NCI-H1048 (cell line): ENCODE data around the gene UVRAG.
"Not testable (repeated sequence)": the region's sequence is repeated elsewhere in the genome, so short reads cannot be mapped to it uniquely, and the experiment has no call there.

Experiments used
- DNase-seq: peaks from one replicate; lab custom pipeline; 2025; lab: John Stamatoyannopoulos, UW

UVRAG gene

GRCh38 chr11:76075716-76076115 lies 260.7 kb downstream of the UVRAG start:
- DNase-seq = no peak

- DNase-seq = not testable (repeated sequence)
Measured at GRCh38 chr11:76076253-76076652, 261.2 kb downstream of the UVRAG start.

- no peak for DNase-seq
Measured at GRCh38 chr11:76076749-76077148, 261.7 kb downstream of the UVRAG start.

DNA sequence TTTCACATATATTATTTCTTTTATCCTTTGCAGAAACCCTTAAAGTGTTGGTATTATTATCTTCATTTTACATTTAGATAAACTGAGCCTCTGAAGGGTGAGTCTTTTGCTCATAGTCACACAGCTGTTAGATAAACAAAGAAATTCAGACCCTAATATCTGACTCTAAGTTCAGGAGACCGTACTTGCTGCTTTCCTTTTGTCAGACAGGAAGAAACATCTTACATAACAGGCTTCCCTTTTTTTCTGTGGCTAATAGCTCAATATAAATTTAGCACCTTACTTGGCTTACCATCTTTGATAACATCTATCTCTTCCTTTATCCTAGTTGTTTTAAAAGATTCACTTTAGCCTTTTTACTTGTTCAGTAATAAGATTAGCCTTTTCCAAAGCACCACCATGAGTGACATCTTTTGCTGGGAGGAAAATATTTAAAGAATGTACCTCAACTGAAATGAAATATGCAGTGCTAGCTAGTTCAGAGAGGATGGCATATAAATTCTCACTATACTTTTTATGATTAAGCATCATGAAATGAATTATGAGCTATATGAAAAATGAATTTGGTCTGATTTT lies 262.7 kb downstream of the UVRAG start:
- DNase-seq = no peak

DNA sequence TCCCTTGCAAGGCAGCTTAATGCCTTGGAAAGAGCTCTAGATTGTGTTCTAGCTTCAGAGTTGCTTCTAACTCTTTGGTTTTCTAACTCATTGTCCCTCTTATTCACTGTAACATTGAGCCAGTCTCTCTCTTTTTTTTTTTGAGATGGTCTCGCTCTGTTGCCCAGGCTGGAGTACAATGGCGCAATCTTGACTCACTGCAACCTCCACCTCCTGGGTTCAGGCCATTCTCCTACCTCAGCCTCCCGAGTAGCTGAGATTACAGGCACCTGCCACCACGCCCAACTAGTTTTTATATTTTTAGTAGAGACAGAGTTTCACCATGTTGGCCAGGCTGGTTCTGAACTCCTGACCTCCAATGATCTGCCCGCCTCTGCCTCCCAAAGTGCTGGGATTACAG lies 266.1 kb downstream of the UVRAG start:
- DNase-seq = not testable (repeated sequence)

DNA sequence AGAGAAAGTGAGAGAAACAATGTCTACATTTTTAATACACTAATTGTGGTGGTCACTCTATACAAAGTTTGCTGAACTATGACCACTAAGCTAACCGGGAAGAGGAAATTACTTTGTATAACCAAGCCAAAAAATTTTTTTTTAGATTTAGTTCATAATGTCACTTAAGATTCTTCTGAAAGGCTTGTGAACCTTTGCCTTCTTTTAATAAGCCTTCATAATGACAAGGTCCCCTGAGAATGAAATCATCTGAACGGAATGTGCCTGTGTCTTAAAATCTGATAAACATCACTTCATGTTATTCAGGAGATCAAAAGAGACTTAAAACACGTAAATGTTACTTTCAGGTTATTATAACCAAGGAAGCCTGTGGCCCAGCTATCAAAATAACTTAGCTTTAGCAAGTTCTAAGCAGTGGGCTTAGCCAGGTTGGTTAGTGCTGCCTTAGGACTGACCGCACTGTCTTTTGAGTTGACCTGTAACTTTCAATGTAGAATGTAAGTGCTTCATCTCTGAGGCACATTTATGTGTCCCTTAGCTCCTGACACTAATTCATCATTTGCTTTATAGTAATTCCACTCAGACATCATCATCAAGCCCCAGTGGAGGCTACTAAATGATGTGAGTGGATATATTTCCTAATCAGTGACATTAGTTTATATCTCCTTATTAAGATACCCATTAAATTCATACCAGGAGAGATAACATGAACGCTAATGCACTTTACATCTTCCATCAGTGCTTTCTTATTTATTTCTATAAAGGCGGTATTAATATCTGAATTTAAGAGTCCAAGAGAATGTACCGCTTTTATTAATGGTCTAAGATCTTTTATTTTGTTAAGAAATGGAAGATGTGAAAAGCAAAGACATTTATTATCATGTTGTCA lies 268.8 kb downstream of the UVRAG start:
- DNase-seq = no peak

DNA sequence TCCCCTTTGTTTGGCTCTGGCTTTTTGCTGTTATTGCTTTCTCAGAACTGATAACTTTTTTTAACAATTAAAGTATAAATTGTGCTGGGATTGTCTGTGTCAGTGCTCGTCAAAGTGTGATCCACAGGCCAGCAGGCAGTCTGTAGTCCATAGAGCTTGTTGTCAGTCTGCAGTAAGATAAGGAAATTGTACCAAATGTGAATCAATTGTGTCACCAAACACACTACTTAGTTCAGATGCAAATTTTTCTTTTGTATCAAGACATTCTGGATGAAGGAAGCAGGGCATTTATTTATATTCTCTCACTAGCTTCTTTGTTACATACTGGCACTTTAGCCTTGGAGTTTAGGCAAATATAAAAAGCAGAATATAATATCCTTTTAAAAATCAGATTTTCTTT lies 270.3 kb downstream of the UVRAG start:
- no peak for DNase-seq

- DNase-seq = no peak
Measured at GRCh38 chr11:76086743-76087635, 272.0 kb downstream of the UVRAG start.

- DNase-seq = no peak
Measured at GRCh38 chr11:76087749-76088148, 272.7 kb downstream of the UVRAG start.

- no peak for DNase-seq
Measured at GRCh38 chr11:76088511-76088910, 273.5 kb downstream of the UVRAG start.

DNA sequence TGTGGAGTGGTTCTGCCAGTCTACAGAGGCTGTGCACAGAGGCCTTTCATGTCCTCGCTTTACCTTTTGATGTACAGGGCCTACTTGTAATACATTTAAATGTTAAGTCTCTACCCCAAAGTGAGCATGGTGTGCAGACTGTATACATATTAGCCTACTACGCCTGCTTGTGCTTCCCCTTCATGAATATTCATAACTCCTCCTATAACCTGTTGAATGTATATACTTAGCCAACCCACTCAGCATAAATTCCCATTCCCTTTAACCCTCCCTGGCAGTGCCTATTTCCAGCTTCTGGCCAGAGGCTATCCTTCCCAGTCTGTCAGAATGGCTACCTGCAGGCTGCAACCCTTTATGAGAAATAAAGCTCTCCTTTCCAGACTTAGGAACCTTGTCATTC lies 275.2 kb downstream of the UVRAG start:
- DNase-seq = no peak

DNA sequence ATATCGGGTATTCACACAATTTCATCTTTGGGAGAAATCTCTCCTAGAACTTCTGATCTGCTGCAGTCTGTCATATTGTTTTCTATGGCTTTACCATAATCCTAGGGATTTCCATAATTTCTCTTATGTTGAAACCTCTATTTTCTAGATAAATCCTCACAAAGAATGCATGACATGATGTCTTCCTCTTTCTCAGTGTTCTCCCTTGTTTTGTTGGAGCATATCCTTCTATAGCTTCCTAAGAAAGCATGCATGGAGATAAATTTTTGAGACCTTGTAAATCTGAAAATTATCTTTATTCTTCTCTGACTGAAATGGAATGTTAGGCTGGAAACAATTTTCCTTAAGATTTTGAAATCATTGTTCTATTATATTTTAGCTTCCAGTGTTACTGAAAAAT lies 275.8 kb downstream of the UVRAG start:
- DNase-seq = no peak

GRCh38 chr11:76094740-76095139 lies 279.7 kb downstream of the UVRAG start:
- DNase-seq = no peak

DNA sequence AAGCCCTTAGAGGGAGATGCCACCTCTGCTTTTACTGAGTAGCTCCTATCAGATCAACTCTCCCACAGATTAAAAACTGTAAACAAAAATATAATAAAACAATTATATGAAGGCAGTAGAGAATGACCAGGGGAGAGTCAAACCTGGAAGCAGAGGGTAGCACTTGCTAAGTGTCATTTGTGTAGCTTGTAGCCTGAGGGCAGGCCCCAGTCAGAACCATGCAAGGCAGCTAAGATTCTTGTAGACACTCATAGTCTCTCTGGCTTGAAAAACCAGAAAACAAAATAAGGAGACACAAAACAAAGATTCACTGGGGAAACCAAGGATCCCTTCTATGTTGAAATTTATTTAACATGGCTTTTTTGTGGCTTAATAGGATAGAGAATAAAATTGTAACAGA lies 280.9 kb downstream of the UVRAG start:
- no peak for DNase-seq

GRCh38 chr11:76096552-76096951 lies 281.5 kb downstream of the UVRAG start:
- DNase-seq = no peak

- no peak for DNase-seq
Measured at GRCh38 chr11:76102802-76103201, 287.8 kb downstream of the UVRAG start.

GRCh38 chr11:76103460-76103859 lies 288.4 kb downstream of the UVRAG start:
- DNase-seq = no peak

GRCh38 chr11:76104285-76104684 lies 289.3 kb downstream of the UVRAG start:
- no peak for DNase-seq

GRCh38 chr11:76105637-76106036 lies 290.6 kb downstream of the UVRAG start:
- no peak for DNase-seq

DNA sequence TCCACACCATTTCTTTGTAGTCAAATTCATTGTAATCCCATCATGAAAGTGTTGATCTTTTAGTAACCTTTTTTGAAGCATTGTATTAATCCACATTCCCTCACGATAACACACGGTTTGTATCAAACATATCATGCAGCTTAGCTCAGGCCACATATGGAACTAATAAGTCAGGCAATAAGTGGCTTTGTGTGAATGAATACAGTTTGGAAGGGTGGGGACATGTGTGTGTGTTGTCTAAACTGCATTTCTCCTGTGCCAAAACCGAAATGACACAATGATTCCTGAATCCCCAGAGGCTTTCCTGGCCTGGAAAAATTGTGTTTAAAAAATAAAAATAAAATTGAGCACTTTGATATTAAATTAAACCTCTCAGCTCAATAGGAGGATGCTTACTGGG lies 293.0 kb downstream of the UVRAG start:
- DNase-seq = no peak

- DNase-seq = no peak
Measured at GRCh38 chr11:76114238-76114637, 299.2 kb downstream of the UVRAG start.

GRCh38 chr11:76115555-76115954 lies 300.5 kb downstream of the UVRAG start:
- no peak for DNase-seq

DNA sequence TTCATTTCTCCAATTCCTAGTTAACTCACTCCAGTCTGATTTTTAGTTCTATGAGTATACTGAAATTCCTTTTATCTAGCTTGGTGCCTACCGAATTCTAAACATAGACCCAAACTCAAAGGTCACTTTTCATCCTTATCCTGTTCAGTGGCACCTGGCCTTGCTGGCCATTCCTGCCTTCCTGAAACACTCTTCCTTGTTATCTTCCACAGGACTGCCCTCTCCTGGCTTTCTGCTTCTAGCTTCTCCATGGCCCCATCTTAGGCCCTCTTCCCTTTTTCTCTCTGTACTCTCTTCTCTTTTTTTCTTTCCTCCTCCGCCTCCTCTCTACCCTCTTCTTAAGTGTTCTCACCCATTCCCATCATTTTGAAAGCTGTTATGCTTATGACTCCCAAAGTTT lies 304.0 kb downstream of the UVRAG start:
- no peak for DNase-seq
